Measurements from ENCODE around the gene FAM78A.

DNA sequence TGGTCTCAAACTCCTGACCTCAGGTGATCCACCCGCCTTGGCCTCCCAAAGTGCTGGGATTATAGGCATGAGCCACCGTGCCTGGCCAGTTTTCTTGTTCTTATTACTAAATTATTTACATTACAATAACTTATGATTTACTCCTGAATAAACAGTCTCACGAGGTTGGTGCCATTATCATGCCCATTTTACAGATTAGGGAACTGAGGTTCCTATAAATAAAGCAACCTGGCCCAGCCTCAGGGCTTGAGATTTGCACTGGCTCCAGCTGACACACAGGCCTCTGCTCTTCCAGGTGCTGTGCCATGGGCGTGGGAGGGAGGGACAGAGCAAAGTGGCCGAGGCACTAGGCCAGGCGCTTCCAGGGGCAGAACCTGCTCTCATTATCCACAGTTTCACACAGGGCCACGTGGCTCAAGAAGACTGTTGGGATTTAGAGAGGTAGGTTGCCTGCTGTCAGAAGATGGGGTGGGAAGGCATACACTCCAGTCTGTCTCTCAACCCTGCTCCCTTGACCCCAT, 15.5 kb upstream of the FAM78A start:
- no peak for TF ChIP-seq POLR2A (IDR thresholded peaks at IDR 0.05; ENCODE audit: low read depth, low read length)
- no peak for TF ChIP-seq POLR2AphosphoS5 (IDR thresholded peaks at IDR 0.05; ENCODE audit: low read depth, low read length)
- no peak for TF ChIP-seq TAF1 (IDR thresholded peaks at IDR 0.05; ENCODE audit: low read depth, low read length)
- TF ChIP-seq PAX5 (IDR thresholded peaks at IDR 0.05; ENCODE audit: insufficient read depth, low read length, severe bottlenecking) = no peak
- no peak for TF ChIP-seq SPI1 (IDR thresholded peaks at IDR 0.05; ENCODE audit: low read depth, low read length)

Data from GM12891 (cell line).